ENCODE results near the gene OR52E6. TPM values are rescaled to one million over a fixed set of nuclear protein-coding genes. Genes with fewer than 3 reads are reported as not detected.

The OR52E6 gene
- total RNA-seq = not detected
- long read RNA-seq = 0 reads

DNA sequence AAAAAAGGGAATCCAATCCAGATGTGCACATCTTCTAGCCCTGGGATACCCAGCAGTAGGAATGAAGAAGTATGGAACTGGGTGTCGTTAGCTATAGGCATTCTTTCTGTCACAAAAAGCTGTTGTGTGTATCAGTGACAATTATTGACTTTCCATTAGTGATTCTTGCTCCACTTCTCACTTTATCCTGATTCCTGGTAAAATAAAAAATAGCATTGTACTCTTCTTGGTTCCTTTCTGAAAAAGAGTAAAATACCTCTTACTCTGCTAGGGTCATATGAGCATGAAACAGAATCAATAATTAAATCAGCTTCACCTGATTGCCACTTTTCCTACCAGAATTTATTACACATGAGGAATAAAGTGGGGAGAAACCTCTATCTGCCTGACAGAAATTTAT, at the start of gene OR52E6:
OR52E6 (minus strand) TSS at position 101 of the 400 bp plus-strand sequence; CDS start at position 101, 0 bp downstream.
- DNase-seq (ENCODE audit: low spot score) = no peak

DNA sequence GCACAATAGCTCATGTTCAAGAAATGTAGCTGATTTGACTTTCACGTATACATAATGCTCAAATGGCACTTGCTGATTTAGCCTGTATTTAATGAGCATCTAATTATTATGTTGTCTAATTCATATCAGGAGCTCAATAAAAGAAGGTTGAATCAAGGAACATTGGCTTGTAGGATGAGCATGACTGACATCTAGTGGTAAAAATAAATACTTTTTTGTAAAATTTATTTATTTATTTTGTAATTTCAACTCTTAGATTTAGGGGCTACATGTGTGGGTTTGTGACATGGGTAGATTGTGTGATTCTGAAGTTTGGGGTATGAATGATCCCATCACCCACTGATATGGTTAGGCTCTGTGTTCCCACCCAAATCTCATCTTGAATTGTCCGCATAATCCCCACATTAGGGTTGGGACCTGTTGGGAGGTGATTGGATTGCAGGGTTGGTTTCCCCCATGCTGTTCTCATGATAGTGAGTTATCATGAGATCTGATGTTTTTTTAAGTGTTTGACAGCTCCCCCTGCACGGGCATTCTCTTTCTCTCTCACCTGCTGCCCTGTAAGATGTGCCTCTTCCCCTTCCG, 49.6 kb upstream of the OR52E6 start:
- DNase-seq (ENCODE audit: low spot score) = no peak

DNA sequence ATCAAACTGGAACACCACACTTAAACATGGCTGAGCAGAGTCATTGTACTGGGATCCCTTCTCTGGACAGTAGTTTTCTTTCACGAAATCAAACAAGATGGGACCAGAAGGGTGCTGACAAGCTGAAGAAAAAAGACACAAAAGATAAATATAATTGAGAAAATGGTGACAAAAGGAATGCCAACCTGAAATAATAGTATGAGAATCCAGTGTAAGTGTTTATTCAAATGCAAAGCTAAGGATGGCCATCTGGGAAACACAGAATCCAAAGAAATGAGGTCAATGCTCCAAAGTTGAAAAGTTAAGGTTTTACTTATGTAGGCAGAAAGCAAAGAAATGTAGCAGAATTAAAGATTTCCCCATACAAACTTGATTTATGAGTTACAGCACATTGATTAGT, 46.0 kb upstream of the OR52E6 start:
- no peak for DNase-seq (ENCODE audit: low spot score)

GRCh38 chr11:5887172-5887571, 45.5 kb upstream of the OR52E6 start:
- no peak for DNase-seq (ENCODE audit: low spot score)

DNA sequence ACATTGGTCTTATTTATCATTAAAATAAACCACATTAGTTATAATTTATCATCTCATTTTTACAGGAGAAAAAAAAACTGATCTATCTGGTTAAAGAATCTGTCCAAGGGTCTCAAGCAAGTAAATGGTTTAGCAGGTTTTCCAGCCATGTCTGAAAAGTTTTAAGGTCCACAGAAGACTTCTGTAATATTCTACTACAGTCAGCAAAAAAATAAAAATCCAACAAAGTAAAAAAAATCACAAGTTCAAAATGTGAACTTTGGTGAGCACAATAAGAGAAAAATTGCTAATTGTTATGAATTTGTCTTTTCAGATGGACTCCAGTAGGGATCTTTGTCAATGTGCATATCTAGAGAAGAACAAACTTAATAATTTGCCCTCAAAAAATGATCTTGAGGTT, 40.1 kb upstream of the OR52E6 start:
- DNase-seq (ENCODE audit: low spot score) = no peak

GRCh38 chr11:5880329-5880728, 38.6 kb upstream of the OR52E6 start, which contains the start of gene OR52E4:
Gene OR52E4, plus strand, starts transcription at chr11:5880629. Its CDS starts 3,664 bp downstream, at chr11:5884293.
- no peak for DNase-seq (ENCODE audit: low spot score)

GRCh38 chr11:5878564-5878963, 36.9 kb upstream of the OR52E6 start:
- no peak for DNase-seq (ENCODE audit: low spot score)

GRCh38 chr11:5865826-5866225, 24.1 kb upstream of the OR52E6 start:
- DNase-seq (ENCODE audit: low spot score) = no peak

DNA sequence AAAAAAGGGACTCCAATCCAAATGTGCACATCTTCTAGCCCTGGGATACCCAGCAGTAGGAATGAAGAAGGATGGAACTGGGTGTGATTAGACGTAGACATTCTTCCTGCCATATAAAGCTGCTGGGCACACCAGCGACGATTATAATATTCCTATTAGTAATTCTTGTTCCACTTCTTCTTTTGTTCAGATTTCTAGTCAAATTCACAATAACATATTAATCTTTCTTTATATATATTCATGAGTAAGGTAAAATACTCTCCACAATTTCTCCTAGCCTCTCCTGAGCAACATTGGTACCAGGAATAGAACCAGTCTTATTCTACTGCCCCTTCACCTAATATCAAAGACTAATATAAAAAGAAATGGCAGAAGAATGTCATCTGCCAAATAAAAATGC, 15.9 kb upstream of the OR52E6 start, which contains the start of gene OR52E8:
OR52E8 (minus strand) TSS at position 101 of the 400 bp plus-strand sequence; CDS start at position 101, 0 bp downstream.
- DNase-seq (ENCODE audit: low spot score) = no peak

DNA sequence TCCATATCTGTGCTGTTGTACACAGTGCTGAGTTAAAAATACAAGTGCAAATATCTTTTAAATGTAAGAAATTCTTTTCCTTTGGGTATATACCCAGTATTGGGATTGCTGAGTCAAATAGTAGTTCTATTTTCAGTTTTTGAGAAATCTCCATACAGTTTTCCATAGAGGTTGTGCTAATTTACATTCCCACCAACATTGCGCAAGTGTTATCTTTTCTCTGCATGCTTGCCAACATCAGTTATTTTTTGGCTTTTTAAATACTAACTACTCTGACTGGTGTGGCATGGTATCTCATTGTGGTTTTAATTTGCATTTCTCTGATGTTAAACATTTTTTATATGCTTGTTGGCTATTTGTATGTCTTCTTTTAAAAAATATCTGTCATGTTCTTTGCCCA, 9.3 kb upstream of the OR52E6 start:
- no peak for DNase-seq (ENCODE audit: low spot score)

DNA sequence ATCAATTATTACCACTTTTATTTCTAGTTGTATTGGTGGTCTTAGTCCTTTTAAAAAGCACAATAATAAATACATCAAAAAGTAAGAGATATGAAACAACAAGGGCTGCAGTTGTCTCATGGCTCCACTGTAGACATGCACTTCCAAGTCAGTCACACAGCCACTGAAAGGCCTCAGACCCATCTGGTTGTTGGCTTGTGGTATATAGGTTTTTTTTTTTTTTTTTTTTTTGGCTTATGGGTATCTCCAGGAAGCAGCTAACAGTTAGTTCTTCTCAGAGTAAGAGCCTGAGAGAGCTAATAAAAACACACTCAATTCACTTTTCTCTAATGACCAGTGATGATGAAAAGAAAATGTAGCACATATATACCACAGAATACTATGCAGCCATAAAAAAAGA, 6.0 kb upstream of the OR52E6 start:
- DNase-seq (ENCODE audit: low spot score) = no peak

DNA sequence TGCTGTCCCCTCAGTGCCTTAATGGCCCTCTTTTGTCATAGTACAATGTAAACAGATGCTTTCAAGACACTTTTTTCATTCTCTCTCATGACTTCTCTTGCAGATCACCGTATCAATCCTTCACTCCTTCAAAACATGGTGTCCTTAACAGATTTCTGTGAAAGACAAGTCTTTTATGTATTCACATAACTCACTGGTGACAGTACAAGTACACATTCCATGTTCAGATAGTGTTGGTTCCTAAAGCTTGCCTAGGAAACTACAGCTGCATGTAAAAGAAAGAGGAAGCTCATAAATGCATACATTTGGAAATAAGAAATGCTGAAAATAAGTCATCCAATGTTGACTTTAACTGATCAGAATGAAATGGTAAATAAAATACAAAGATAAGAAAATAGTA, 5.0 kb upstream of the OR52E6 start:
- DNase-seq (ENCODE audit: low spot score) = no peak

GRCh38 chr11:5837695-5838094, 4.0 kb downstream of the OR52E6 start:
- no peak for DNase-seq (ENCODE audit: low spot score)

DNA sequence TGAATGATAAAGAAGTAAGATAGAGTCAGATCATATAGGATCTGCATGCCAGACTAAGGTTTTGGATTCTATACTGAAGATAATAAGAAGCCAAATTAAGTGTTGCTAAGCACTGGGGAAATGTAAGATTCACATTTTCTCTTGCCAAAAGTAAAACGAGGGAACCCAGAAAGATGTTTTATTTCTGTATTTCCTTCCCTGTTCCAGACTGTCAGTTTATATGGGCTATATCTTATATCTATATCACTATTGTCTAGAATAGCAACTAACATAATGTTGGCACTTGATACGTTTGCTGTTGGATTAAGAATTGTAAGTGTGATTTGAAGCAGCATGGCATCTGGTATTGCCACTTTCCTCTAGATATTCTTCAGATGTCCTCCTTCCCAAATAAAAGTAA, 8.3 kb downstream of the OR52E6 start:
- no peak for DNase-seq (ENCODE audit: low spot score)

- DNase-seq (ENCODE audit: low spot score) = no peak
These were observed 10.4 kb downstream of the OR52E6 start for GRCh38 chr11:5831196-5831829.

- DNase-seq (ENCODE audit: low spot score) = no peak
These were observed 23.3 kb downstream of the OR52E6 start for GRCh38 chr11:5818245-5818886.

DNA sequence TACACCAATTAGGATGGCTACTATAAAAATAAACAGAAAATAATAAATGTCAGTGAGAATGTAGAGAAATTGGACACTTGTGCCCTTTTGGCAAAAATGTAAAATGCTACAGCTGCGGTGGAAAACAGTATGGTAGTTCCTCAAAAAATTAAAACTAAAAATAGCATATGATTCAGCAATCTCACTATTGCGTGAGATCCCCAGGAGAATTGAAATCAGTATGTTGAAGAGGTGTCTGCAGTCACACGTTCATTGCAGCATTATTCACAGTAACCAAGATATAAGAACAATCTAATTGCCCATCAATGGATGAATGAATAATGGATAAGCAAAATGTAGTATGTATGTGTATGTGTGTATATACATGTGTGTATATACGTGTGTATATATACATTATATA, 26.2 kb downstream of the OR52E6 start:
- no peak for DNase-seq (ENCODE audit: low spot score)

GRCh38 chr11:5809905-5810795, 31.5 kb downstream of the OR52E6 start:
- DNase-seq (ENCODE audit: low spot score) = no peak

DNA sequence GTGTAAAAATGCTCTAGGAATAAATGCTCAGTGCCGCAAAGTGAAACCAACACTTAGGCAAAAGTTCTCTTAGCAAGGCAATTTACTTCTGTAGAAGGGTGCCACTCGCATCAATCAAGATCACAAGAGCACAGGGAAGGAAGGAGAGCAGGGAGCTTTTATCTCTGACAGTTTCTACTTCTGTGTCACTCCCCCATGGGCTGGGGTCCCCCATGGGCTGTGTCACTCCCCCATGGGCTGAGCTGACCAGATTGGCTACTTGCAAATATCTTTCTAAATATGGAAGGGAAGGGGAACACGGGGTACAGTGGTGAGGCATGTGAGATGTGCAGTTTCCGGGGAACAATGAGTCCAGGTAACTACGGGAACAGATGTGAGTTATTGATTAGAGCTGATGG, 32.6 kb downstream of the OR52E6 start:
- no peak for DNase-seq (ENCODE audit: low spot score)

GRCh38 chr11:5808500-5809121, 33.1 kb downstream of the OR52E6 start, which contains the start of gene OR52N2:
Gene OR52N2, plus strand, starts transcription at chr11:5808924. Its CDS starts 11,412 bp downstream, at chr11:5820336.
- DNase-seq (ENCODE audit: low spot score) = no peak

GRCh38 chr11:5807580-5807979, 34.1 kb downstream of the OR52E6 start:
- no peak for DNase-seq (ENCODE audit: low spot score)
